ENCODE results near the gene FNDC11.

Gene FNDC11

GRCh38 chr20:63525971-63526370 is 28.0 kb upstream of the FNDC11 start:
- DNase-seq: no peak

DNA sequence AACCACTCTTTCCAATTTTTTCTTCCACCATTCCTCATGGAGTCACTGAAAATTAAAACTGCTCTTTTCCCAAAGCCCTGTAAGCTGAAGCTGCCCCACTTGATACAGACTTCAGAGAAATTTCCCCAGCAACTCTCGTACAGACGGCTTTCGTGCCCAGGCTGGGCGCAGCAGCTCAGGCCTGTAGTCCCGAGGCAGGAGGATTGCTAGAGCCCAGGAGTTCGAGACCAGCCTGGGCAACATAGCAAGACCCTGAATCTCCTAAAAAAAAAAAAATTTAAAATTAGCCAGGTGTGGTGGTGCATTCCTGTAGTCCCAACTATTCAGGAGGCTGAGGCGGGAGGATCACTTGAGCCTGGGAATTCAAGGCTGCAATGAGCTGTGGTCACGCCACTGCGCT is 26.8 kb upstream of the FNDC11 start:
- DNase-seq: no peak

- DNase-seq: peak; percentile 20
These were observed 24.6 kb upstream of the FNDC11 start for GRCh38 chr20:63529180-63529860.

- peak; percentile 12 for DNase-seq
These were observed 23.8 kb upstream of the FNDC11 start for GRCh38 chr20:63529861-63530787.

GRCh38 chr20:63530788-63531160 is 23.2 kb upstream of the FNDC11 start:
- DNase-seq: no peak

DNA sequence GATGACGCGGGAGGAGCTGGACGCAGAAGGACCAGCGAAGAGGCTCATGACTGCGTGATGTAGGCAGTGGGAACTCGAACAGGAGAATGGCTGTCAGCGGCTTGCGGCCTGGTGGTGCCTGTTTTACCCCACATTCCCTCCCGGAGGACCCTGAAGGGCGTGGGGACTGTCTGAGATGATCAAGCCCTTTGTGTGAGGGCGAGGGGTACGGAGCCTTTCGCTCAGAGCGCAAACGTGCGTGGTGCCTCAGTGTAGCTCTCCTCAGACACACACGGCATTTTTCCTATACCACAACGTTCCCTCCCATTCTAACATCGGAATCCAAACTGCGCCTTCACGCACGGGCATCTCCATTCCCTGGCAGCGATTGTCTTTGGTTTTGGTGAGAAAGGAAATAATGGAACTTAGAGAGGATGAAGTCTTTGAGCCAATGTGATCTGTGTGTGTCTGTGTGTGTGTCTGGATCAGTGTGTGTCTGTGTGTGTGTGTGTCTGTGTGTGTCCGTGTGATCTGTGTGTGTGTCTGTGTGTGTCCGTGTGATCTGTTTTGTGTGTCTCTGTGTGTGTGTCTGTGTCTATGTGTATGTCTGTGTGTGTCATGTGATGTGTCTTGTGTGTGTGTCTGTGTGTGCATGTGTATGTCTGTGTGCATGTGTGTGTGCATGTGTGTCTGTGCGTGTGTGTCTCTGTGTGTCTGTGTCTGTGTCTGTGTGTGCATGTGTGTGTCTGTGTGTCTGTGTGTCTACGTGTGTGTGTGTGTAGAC is 22.1 kb upstream of the FNDC11 start:
- peak; percentile 18 for DNase-seq

- no peak for DNase-seq
These were observed 21.4 kb upstream of the FNDC11 start for GRCh38 chr20:63532449-63532971.

DNA sequence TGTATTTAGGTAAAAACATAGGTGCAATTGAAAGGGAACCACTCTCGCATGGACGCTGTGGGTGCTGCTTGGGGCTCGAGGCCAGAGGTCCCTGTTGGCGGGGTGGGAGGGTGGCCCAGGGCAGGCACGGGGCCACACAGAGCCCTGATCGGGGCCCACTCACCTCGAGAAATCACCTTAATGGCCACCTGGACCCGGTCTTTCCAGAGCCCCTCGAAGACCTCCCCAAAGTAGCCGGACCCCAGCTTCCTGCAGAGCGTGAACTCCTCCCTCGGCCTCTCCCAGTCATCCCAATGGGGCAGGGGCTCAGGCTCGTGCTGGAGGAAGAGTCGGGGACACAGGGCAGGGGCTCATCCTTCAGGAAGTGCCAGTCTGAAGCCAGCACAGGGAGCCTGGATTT is 20.6 kb upstream of the FNDC11 start:
- DNase-seq: no peak

DNA sequence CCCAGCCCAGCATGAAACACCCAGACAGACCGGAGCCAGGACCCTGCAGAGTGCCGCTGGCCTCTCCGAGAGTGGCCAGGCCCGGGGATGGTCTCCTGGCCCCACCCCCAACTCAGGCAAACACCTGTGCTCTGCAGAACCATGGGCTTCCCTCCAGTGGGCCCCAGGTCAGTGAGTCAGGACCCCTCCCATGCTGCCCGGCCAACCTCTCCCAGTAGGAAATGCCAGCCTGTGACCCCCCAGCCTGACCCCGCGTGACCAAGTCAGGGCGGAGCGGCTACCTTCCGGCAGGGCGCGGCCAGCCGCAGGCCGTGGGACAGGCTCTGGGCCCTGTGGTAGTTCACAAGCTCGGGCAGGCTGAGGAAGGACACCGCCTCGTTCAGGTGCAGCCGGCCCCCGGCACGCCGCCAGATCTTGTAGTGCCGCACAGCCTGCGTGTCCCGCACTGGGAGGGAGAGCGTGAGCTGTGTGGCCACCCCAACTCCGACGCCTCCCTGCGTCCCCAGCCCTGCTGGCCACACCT is 20.0 kb upstream of the FNDC11 start:
- DNase-seq: peak; percentile 13

- DNase-seq: no peak
These were observed 19.5 kb upstream of the FNDC11 start for GRCh38 chr20:63534427-63534830.

DNA sequence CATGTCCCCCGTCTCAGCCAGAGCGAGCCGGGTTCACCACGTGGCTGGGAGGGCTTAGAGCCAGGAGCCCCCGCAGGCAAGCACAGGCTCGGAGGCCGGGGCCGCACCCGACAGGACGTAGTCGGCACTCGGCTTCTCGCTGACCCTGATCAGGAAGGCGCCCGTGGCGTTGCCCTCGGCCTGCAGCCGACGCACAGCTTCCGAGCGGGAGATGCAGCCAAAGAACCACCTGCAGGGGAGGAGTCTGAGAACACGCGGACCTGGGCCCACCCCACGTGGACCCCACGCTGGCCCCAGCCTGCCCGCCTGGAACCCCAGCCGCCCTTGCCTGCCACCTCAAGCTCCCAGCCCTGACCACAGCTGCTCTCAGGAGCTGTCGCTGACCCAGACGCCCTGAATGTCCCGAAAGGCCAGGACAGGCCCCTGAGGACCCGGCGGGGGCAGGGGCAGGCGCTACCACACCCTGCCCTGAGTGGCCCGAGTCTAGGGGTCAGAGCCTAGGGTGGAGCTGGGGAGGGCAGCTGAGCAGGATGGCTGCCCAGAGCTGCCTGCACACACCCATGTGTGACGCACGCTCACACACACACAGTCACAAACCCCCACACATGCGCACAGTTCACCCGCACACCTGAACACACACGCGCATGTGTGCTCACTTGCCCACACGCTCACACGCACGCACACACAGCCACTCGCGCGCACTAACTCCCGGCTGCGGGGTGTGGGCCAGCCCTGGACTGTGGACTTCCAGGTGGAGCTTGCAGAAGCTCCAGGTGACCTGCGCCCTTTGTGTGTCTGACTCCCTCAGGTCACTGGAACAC is 18.9 kb upstream of the FNDC11 start:
- DNase-seq: peak; percentile 56

DNA sequence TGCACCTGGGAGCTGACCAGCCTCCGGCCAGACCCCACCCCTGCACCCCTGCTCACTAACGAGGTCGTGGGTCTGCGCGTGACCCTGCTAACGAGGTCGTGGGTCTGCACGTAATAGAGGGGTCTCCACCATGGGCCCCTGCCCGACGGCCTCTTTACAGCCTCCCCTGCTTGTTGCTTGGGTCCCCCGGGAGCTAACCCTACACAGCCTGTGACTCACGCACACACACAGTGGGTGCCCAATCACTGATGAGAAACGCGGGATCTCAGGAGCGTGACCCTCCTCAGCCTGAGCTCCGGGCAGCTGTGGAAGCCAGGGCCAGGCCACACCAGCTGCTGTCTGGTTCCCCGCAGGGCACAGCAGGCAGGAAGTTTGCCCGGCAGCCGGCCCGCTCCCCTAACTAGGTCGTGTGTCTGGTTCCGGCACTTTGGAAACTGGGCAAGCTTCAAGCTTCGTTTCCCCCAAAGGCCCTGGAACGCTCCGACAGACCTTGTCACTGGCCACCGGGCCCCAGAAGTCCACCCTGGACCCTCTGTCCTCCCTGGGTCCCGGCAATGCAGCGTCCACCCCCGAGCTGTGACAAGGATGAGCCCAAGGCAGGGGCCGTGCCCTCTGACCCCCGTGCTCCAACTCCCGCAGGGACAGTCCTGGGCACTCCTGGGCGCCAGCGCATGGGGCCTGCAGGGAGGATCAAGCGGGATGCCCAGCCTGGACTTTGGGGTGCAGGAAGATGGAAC is 17.6 kb upstream of the FNDC11 start:
- peak; percentile 63 for DNase-seq

DNA sequence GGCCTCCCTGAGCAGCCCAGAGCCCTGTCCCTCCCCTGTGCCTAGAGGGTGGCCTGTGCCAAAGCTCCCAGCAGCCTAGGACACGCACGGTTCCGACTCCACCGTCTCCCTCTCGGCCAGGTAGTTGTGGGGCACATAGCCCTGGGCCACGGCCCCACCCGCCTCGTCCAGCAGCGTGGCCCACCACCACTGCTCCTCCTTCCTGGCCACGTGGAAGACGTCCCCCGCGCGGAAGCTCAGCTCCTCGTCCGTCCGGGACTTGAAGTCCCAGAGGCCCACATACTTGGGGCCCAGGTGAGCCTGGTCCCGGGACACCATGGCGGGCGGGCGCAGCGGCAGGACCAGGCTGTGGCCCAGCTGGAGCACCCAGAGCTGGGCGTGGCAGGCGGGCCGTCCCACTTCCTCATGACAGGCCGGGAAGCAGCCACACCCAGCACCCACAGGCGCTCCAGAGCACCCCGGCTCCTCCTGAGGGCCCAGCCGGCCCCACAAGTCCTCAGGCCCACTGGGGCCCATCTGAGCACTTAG is 16.9 kb upstream of the FNDC11 start, which contains the start of gene PTK6:
Gene PTK6, minus strand, starts transcription at position 380 of the 528 bp plus-strand sequence. Its CDS starts 62 bp downstream, at position 318.
- DNase-seq: peak; percentile 16

GRCh38 chr20:63537525-63538203 is 16.3 kb upstream of the FNDC11 start:
- peak; percentile 92 for DNase-seq

DNA sequence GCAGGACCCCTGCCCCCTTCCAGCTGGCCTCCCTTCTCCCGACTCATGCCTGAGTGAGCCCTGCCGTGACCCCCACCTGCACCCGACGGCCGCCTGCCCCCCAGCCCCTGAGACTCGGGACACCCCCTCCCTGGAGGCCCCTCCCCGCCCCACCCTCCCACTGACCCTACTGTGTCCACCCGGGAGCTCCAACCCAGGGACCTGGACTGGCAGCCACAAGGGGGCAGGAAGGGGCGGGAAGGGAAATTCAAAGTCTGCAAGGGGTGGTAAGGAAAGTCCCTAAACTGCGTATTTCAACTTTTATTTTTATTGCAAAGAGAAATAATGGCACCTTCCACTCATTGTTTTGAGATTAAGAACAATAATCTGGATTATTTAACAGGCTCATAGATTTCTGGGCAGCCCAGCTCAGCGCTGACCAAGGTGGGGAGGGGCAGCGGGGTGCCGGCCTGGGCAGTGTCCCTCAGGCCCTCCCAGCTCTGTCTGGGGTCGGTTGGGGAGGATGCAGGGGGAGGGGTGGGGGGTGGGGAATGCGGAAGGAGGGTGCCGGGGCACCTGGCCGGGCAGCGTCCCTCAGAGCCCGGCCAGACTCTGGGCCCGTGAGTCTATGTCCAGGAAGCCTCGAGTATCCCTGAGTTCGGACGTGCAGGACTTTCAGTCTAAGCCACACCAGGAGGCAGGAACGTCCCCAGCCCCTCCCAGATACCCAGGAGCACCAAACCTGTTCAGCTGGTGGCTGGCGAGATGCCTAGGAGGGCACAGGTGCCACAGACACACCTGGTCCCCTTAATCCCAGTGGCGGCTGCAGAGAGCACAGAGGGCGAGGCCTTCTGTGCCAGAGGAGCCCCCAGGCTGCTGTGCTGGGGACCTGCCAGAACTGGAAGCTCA is 15.5 kb upstream of the FNDC11 start:
- peak; percentile 9 for DNase-seq

DNA sequence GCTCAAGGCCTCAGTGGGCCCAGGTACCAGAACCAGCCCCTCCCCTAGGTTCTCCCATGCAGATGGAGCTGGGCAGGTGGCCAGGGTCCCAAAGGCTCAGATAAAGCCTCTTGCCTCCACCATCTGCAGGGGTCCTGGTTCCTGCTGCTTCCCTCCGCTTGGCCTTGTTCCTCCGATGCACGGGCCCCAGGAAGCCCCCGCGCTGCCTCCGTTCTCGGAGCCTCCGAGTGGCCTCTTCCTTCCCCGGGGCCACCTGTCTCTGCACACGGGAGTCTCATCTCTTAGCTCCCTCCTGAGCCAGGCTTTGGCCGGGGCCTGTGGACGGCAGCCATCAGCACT is 14.9 kb upstream of the FNDC11 start:
- DNase-seq: peak; percentile 6

- no peak for DNase-seq
These were observed 14.3 kb upstream of the FNDC11 start for GRCh38 chr20:63539441-63540370.
